Smooth muscle cell (in vitro differentiated cells): ENCODE data around the gene PDE1C. TPM values are rescaled to one million over a fixed set of nuclear protein-coding genes. Genes with fewer than 3 reads are reported as not detected.

ENCODE experiments used
- DNase-seq: peaks from one replicate; lab custom pipeline; 2025; ENCODE audit not compliant: unreplicated experiment; lab: John Stamatoyannopoulos, UW
- H2AFZ ChIP-seq: fragments of 200-600 bp; sonication (generic); 2 replicates; pipeline ENCODE4 v1.6.0; 2016; ENCODE audit warnings: antibody characterized with exemption, low read depth, mild to moderate bottlenecking
- H3F3A ChIP-seq: fragments of 200-600 bp; sonication (generic); 2 replicates; pipeline ENCODE4 v1.6.0; 2017; ENCODE audit warnings: antibody characterized with exemption, low read depth
- H3K27ac ChIP-seq: fragments of 200-600 bp; sonication (generic); 2 replicates; pipeline ENCODE4 v1.5.1; 2016; ENCODE audit warnings: low read depth, mild to moderate bottlenecking
- H3K27me3 ChIP-seq: fragments of 200-600 bp; sonication (generic); 2 replicates; pipeline ENCODE4 v1.6.1; 2016; ENCODE audit warnings: low read depth, mild to moderate bottlenecking
- H3K36me3 ChIP-seq: fragments of 200-600 bp; sonication (generic); 2 replicates; pipeline ENCODE4 v1.5.1; 2016; ENCODE audit warnings: low read depth
- H3K4me1 ChIP-seq: fragments of 200-600 bp; sonication (generic); 2 replicates; pipeline ENCODE4 v1.5.1; 2016; ENCODE audit warnings: low read depth
- H3K4me2 ChIP-seq: fragments of 200-600 bp; sonication (generic); 2 replicates; pipeline ENCODE4 v1.6.0; 2016; ENCODE audit warnings: mild to moderate bottlenecking
- H3K4me3 ChIP-seq: fragments of 200-600 bp; sonication (generic); 2 replicates; pipeline ENCODE4 v1.5.1; 2016; ENCODE audit warnings: mild to moderate bottlenecking
- H3K79me2 ChIP-seq: fragments of 200-600 bp; sonication (generic); 2 replicates; pipeline ENCODE4 v1.6.0; 2016; ENCODE audit warnings: low read depth, mild to moderate bottlenecking
- H3K9ac ChIP-seq: fragments of 200-600 bp; sonication (generic); 2 replicates; pipeline ENCODE4 v1.6.0; 2016; ENCODE audit warnings: low read depth
- H3K9me3 ChIP-seq: fragments of 200-600 bp; sonication (generic); replicated peaks from 2 replicates; pipeline ENCODE4 v1.5.1; 2016; ENCODE audit warnings: low read depth
- H4K20me1 ChIP-seq: fragments of 200-600 bp; sonication (generic); 2 replicates; pipeline ENCODE4 v1.6.0; 2016; ENCODE audit warnings: low read depth
- CTCF ChIP-seq: fragments of 200-600 bp; sonication (generic); IDR thresholded peaks from 2 replicates; pipeline ENCODE4 v1.5.1; 2017; ENCODE audit warnings: borderline replicate concordance, mild to moderate bottlenecking, antibody characterized with exemption; ENCODE audit not compliant: insufficient read depth, poor library complexity, severe bottlenecking
- WGBS: methylation state at CpG from one replicate; pipeline ENCODE4 v1.1.7; 2016; ENCODE audit warnings: low lambda C conversion rate; 5-methylcytosine and 5-hydroxymethylcytosine counted together
- polyA plus RNA-seq: library from polyadenylated mRNA; unstranded; fragments of >200 nt; fragmentation: Nextera tagmentation; extraction: Ambion mirVana; gene quantifications from 2 replicates; pipeline ENCODE4 v1.2.1, GENCODE V29; 2016
- total RNA-seq: library from RNA; depleted of rRNA; stranded (reverse); fragments of >200 nt; gene quantifications from 2 replicates; pipeline ENCODE4 v1.2.3, GENCODE V29; 2014

Gene PDE1C
- total and polyA plus RNA-seq, 2 experiments from 2014 or later, result 1.2 to 6.9 TPM

GRCh38 chr7:31707089-31707488 is 363.1 kb downstream of the PDE1C start:
- no peak overlapping the region for H3K4me3 ChIP-seq
- H2AFZ ChIP-seq, result no peak overlapping the region
- H3K79me2 ChIP-seq, result no peaks in the 10 kb centered on the region
- no peaks in the 10 kb centered on the region for H3K36me3 ChIP-seq
- no peak overlapping the region for H3K4me2 ChIP-seq
- no peak overlapping the region for H3K27ac ChIP-seq
- H3F3A ChIP-seq, result no peaks in the 10 kb centered on the region
- 72% methylated on average over 5 of the region's 5 CpGs for WGBS
- H3K27me3 ChIP-seq, result no peaks in the 10 kb centered on the region
- no peak overlapping the region for H3K9ac ChIP-seq
- no peaks in the 10 kb centered on the region for H3K4me1 ChIP-seq
- no peaks in the 10 kb centered on the region for H4K20me1 ChIP-seq
- no peak for TF ChIP-seq CTCF
- H3K9me3 ChIP-seq, result no peaks in the 10 kb centered on the region
- no peak for DNase-seq

GRCh38 chr7:31705377-31705776 is 364.8 kb downstream of the PDE1C start:
- H3K27ac ChIP-seq, result no peak overlapping the region
- no peak overlapping the region for H3K4me2 ChIP-seq
- H3K4me3 ChIP-seq, result no peak overlapping the region
- H3F3A ChIP-seq, result no peaks in the 10 kb centered on the region
- no peak overlapping the region for H2AFZ ChIP-seq
- no peaks in the 10 kb centered on the region for H3K27me3 ChIP-seq
- H3K9me3 ChIP-seq, result no peaks in the 10 kb centered on the region
- no peaks in the 10 kb centered on the region for H3K79me2 ChIP-seq
- no peaks in the 10 kb centered on the region for H3K4me1 ChIP-seq
- H3K9ac ChIP-seq, result no peak overlapping the region
- no peaks in the 10 kb centered on the region for H4K20me1 ChIP-seq
- no peak for DNase-seq
- 90% methylated on average over 3 of the region's 3 CpGs for WGBS
- H3K36me3 ChIP-seq, result no peaks in the 10 kb centered on the region
- TF ChIP-seq CTCF, result no peak

GRCh38 chr7:31702354-31702753 is 367.9 kb downstream of the PDE1C start:
- Histone ChIP-seq H3K9ac (no peak overlapping the region), H3K36me3 (no peaks in the 10 kb centered on the region), H2AFZ (no peak overlapping the region), H4K20me1 (no peaks in the 10 kb centered on the region), H3K27me3 (peaks cover 7% of the 10 kb centered on the region), H3K4me3 (no peak overlapping the region), H3K4me1 (no peaks in the 10 kb centered on the region), H3K27ac (no peak overlapping the region), H3K9me3 (no peaks in the 10 kb centered on the region), H3K79me2 (no peaks in the 10 kb centered on the region), H3K4me2 (no peak overlapping the region), H3F3A (no peaks in the 10 kb centered on the region)
- DNase-seq, result no peak
- WGBS, result 89% methylated on average over 3 of the region's 3 CpGs
- no peak for TF ChIP-seq CTCF
